Measurements from ENCODE around the gene KLHL29.

The KLHL29 gene

GRCh38 chr2:23520256-23520655, 135.3 kb downstream of the KLHL29 start:
- TF ChIP-seq CTCF (IDR thresholded peaks at IDR 0.05; ENCODE audit: low read depth, low read length): no peak
- Histone ChIP-seq H3K36me3 (no peaks in the 10 kb centered on the region), H3K9me3 (no peaks in the 10 kb centered on the region), H3K27me3 (no peaks in the 10 kb centered on the region), H3K4me3 (ENCODE audit: low read depth, low read length) (no peak overlapping the region), H3K4me1 (no peaks in the 10 kb centered on the region; the same call in 1 of the 2 replicates)
- DNase-seq: no peak

GRCh38 chr2:23521060-23521459, 136.1 kb downstream of the KLHL29 start:
- Histone ChIP-seq H3K27me3 (no peaks in the 10 kb centered on the region), H3K36me3 (no peaks in the 10 kb centered on the region), H3K9me3 (no peaks in the 10 kb centered on the region), H3K4me3 (ENCODE audit: low read depth, low read length) (no peak overlapping the region), H3K4me1 (no peaks in the 10 kb centered on the region; the same call in 1 of the 2 replicates)
- no peak for TF ChIP-seq CTCF (IDR thresholded peaks at IDR 0.05; ENCODE audit: low read depth, low read length)
- DNase-seq: no peak

- H3K4me1 ChIP-seq: no peaks in the 10 kb centered on the region
- H3K9me3 ChIP-seq: no peaks in the 10 kb centered on the region
- DNase-seq: no peak
- no peaks in the 10 kb centered on the region for H3K27me3 ChIP-seq
- no peak overlapping the region for H3K4me3 ChIP-seq (ENCODE audit: low read depth, low read length)
- no peaks in the 10 kb centered on the region for H3K36me3 ChIP-seq
- no peak for TF ChIP-seq CTCF (IDR thresholded peaks at IDR 0.05; ENCODE audit: low read depth, low read length)
These were observed 137.9 kb downstream of the KLHL29 start for GRCh38 chr2:23522726-23523372.

GRCh38 chr2:23523373-23524260, 138.6 kb downstream of the KLHL29 start:
- no peak for DNase-seq
- H3K4me1 ChIP-seq: no peaks in the 10 kb centered on the region
- no peak overlapping the region for H3K4me3 ChIP-seq (ENCODE audit: low read depth, low read length)
- no peaks in the 10 kb centered on the region for H3K27me3 ChIP-seq
- H3K9me3 ChIP-seq: no peaks in the 10 kb centered on the region
- TF ChIP-seq CTCF (IDR thresholded peaks at IDR 0.05; ENCODE audit: low read depth, low read length): no peak
- no peaks in the 10 kb centered on the region for H3K36me3 ChIP-seq

- Histone ChIP-seq H3K4me3 (ENCODE audit: low read depth, low read length) (no peak overlapping the region), H3K4me1 (no peaks in the 10 kb centered on the region), H3K9me3 (no peaks in the 10 kb centered on the region), H3K27me3 (no peaks in the 10 kb centered on the region), H3K36me3 (no peaks in the 10 kb centered on the region)
- TF ChIP-seq CTCF (IDR thresholded peaks at IDR 0.05; ENCODE audit: low read depth, low read length): no peak
- no peak for DNase-seq
These were observed 139.3 kb downstream of the KLHL29 start for GRCh38 chr2:23524261-23524706.
